Measurements from ENCODE around the gene VARS1. TPM values are rescaled to one million over a fixed set of nuclear protein-coding genes. Genes with fewer than 3 reads are reported as not detected.
A peak's percentile ranks its signal among the peaks of the same experiment; 100 is the strongest.

The VARS1 gene
- total and polyA plus RNA-seq, 2 donors from 2014 or later, result 30.3 to 79.0 TPM

- H3K9ac ChIP-seq (ENCODE audit: low read length in 3 of 3), result no peak overlapping the region
- H3K4me3 ChIP-seq (ENCODE audit: low read length in 3 of 3), result no peak overlapping the region
- peaks cover 0 to 18% (median 18%) of the 10 kb centered on the region in 3 donors for H3K36me3 ChIP-seq (ENCODE audit: control insufficient read depth in 2 of 3, insufficient read depth in 3 of 3, low read length in 3 of 3)
- DNase-seq (peak in 1 of 5 donors; percentile 75), FAIRE-seq (no peak)
- intact Hi-C loops (cut with DNase I), result no loop called here
- no peaks in the 10 kb centered on the region for H3K27me3 ChIP-seq (ENCODE audit: control insufficient read depth, insufficient read depth, low read length)
- H3K27ac ChIP-seq (ENCODE audit: low read depth in 2 of 2, low read length in 2 of 2), result no peak overlapping the region
- TF ChIP-seq, protein P1, sequence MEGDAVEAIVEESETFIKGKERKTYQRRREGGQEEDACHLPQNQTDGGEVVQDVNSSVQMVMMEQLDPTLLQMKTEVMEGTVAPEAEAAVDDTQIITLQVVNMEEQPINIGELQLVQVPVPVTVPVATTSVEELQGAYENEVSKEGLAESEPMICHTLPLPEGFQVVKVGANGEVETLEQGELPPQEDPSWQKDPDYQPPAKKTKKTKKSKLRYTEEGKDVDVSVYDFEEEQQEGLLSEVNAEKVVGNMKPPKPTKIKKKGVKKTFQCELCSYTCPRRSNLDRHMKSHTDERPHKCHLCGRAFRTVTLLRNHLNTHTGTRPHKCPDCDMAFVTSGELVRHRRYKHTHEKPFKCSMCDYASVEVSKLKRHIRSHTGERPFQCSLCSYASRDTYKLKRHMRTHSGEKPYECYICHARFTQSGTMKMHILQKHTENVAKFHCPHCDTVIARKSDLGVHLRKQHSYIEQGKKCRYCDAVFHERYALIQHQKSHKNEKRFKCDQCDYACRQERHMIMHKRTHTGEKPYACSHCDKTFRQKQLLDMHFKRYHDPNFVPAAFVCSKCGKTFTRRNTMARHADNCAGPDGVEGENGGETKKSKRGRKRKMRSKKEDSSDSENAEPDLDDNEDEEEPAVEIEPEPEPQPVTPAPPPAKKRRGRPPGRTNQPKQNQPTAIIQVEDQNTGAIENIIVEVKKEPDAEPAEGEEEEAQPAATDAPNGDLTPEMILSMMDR (IDR thresholded peaks at IDR 0.05; ENCODE audit: borderline replicate concordance, extremely low read depth, insufficient read depth), result no peak
- H3K4me1 ChIP-seq (ENCODE audit: control insufficient read depth in 2 of 3, insufficient read depth in 2 of 3, low read depth in 1 of 3, low read length in 3 of 3), result peaks cover 0 to 6% (median 0%) of the 10 kb centered on the region in 3 donors
- no peaks in the 10 kb centered on the region for H3K9me3 ChIP-seq (ENCODE audit: control insufficient read depth in 2 of 3, insufficient read depth in 1 of 3, low read length in 3 of 3)
These were observed 14.1 kb downstream of the VARS1 start for GRCh38 chr6:31781244-31782125.

GRCh38 chr6:31780507-31781243 lies 14.9 kb downstream of the VARS1 start:
- peaks cover 0 to 18% (median 18%) of the 10 kb centered on the region in 3 donors for H3K36me3 ChIP-seq (ENCODE audit: control insufficient read depth in 2 of 3, insufficient read depth in 3 of 3, low read length in 3 of 3)
- no peak overlapping the region for H3K4me3 ChIP-seq (ENCODE audit: low read length in 3 of 3)
- H3K9me3 ChIP-seq (ENCODE audit: control insufficient read depth in 2 of 3, insufficient read depth in 1 of 3, low read length in 3 of 3), result no peaks in the 10 kb centered on the region
- no peaks in the 10 kb centered on the region for H3K27me3 ChIP-seq (ENCODE audit: control insufficient read depth, insufficient read depth, low read length)
- no peak overlapping the region for H3K27ac ChIP-seq (ENCODE audit: low read depth in 2 of 2, low read length in 2 of 2)
- TF ChIP-seq, protein P1 (IDR thresholded peaks at IDR 0.05; ENCODE audit: borderline replicate concordance, extremely low read depth, insufficient read depth), result no peak
- no peak overlapping the region for H3K9ac ChIP-seq (ENCODE audit: low read length in 3 of 3)
- DNase-seq, result peak in 1 of 5 donors; percentile 60
- no peak for FAIRE-seq
- intact Hi-C loops (cut with DNase I), result no loop called here
- H3K4me1 ChIP-seq (ENCODE audit: control insufficient read depth in 2 of 3, insufficient read depth in 2 of 3, low read depth in 1 of 3, low read length in 3 of 3), result peaks cover 0 to 14% (median 0%) of the 10 kb centered on the region in 3 donors

- intact Hi-C loops (cut with DNase I), result no loop called here
- Histone ChIP-seq H3K9me3 (ENCODE audit: control insufficient read depth in 2 of 3, insufficient read depth in 1 of 3, low read length in 3 of 3) (no peaks in the 10 kb centered on the region), H3K27me3 (ENCODE audit: control insufficient read depth, insufficient read depth, low read length) (no peaks in the 10 kb centered on the region), H3K27ac (ENCODE audit: low read depth in 2 of 2, low read length in 2 of 2) (no peak overlapping the region), H3K36me3 (ENCODE audit: control insufficient read depth in 2 of 3, insufficient read depth in 3 of 3, low read length in 3 of 3) (peaks cover 0 to 15% (median 13%) of the 10 kb centered on the region in 3 donors), H3K4me1 (ENCODE audit: control insufficient read depth in 2 of 3, insufficient read depth in 2 of 3, low read depth in 1 of 3, low read length in 3 of 3) (peaks cover 0 to 17% (median 0%) of the 10 kb centered on the region in 3 donors), H3K9ac (ENCODE audit: low read length in 3 of 3) (no peak overlapping the region), H3K4me3 (ENCODE audit: low read length in 3 of 3) (no peak overlapping the region)
- DNase-seq (no peak), FAIRE-seq (no peak)
- TF ChIP-seq, protein P1 (IDR thresholded peaks at IDR 0.05; ENCODE audit: borderline replicate concordance, extremely low read depth, insufficient read depth), result no peak
These were observed 15.6 kb downstream of the VARS1 start for GRCh38 chr6:31779908-31780307.
